ENCODE results near the gene CCNG2.

DNA sequence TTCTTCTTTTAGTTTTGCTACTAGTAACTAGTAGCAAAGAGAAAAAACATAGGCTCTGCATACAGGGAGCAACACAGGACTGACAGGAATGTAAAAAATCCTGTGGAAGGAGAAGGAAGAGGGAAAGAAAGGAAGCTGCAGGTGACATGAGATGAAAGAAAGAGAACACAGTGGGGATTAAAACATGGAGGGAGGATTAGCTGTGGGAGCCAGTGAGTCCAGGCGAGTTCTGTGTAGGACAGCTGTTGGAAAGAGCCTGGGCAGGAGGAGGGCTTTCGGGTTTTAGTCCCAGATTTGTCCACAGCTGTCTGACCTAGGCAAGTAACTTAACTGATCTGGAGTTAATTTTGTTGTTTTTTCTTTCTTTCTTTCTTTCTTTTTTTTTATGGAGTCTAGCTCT is 21.6 kb downstream of the CCNG2 start:
- TF ChIP-seq, protein P1, sequence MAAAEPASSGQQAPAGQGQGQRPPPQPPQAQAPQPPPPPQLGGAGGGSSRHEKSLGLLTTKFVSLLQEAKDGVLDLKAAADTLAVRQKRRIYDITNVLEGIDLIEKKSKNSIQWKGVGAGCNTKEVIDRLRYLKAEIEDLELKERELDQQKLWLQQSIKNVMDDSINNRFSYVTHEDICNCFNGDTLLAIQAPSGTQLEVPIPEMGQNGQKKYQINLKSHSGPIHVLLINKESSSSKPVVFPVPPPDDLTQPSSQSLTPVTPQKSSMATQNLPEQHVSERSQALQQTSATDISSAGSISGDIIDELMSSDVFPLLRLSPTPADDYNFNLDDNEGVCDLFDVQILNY (CRISPR knock-in tag; IDR thresholded peaks at IDR 0.05), result no peak
- TF ChIP-seq, protein P2, sequence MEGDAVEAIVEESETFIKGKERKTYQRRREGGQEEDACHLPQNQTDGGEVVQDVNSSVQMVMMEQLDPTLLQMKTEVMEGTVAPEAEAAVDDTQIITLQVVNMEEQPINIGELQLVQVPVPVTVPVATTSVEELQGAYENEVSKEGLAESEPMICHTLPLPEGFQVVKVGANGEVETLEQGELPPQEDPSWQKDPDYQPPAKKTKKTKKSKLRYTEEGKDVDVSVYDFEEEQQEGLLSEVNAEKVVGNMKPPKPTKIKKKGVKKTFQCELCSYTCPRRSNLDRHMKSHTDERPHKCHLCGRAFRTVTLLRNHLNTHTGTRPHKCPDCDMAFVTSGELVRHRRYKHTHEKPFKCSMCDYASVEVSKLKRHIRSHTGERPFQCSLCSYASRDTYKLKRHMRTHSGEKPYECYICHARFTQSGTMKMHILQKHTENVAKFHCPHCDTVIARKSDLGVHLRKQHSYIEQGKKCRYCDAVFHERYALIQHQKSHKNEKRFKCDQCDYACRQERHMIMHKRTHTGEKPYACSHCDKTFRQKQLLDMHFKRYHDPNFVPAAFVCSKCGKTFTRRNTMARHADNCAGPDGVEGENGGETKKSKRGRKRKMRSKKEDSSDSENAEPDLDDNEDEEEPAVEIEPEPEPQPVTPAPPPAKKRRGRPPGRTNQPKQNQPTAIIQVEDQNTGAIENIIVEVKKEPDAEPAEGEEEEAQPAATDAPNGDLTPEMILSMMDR (IDR thresholded peaks at IDR 0.05 in 2 of 3, conservative IDR thresholded peaks at IDR 0.05 in 1 of 3; ENCODE audit: insufficient read depth in 2 of 3, low read depth in 1 of 3, low read length in 3 of 3), result no peak
- TF ChIP-seq MAFK (IDR thresholded peaks at IDR 0.05; ENCODE audit: low read length), result no peak
